Spleen (tissue), 11 donors: Measurements from ENCODE around the gene HLA-F. TPM values are rescaled to one million over a fixed set of nuclear protein-coding genes. Genes with fewer than 3 reads are reported as not detected.

ENCODE experiments used
- DNase-seq: peaks from one replicate; pipeline ENCODE4 v3.0.0-alpha.2; 2020
- H3K27ac ChIP-seq, 8 donors: fragments of 200-600 bp; sonication (generic) in 7 of 8; 1 replicate in 4 of 8; 2 replicates in 4 of 8; pipeline versions ENCODE4 v1.5.0 to v1.8.0; 2016 to 2021; ENCODE audit warnings: inconsistent platforms in 4 of 8, mild to moderate bottlenecking in 4 of 8, moderate library complexity in 1 of 8
- H3K27me3 ChIP-seq, 7 donors: fragments of 200-600 bp; sonication (generic) in 6 of 7; replicated peaks in 1 of 7; 1 replicate in 4 of 7; 2 replicates in 3 of 7; pipeline versions ENCODE4 v1.5.0 to v1.8.0; 2016 to 2021; ENCODE audit warnings: inconsistent platforms in 3 of 7, mild to moderate bottlenecking in 1 of 7
- H3K36me3 ChIP-seq, 6 donors: fragments of 200-600 bp; sonication (generic) in 5 of 6; 1 replicate in 4 of 6; 2 replicates in 2 of 6; pipeline versions ENCODE4 v1.5.0 to v1.8.0; 2016 to 2021; ENCODE audit warnings: inconsistent platforms in 2 of 6
- H3K4me1 ChIP-seq, 6 donors: fragments of 200-600 bp; sonication (generic) in 5 of 6; 1 replicate in 3 of 6; 2 replicates in 3 of 6; pipeline versions ENCODE4 v1.5.0 to v1.8.0; 2016 to 2021; ENCODE audit warnings: inconsistent platforms in 3 of 6
- H3K4me3 ChIP-seq, 8 donors: fragments of 200-600 bp; sonication (generic) in 7 of 8; 1 replicate in 4 of 8; 2 replicates in 4 of 8; pipeline versions ENCODE4 v1.5.0 to v1.8.0; 2016 to 2021; ENCODE audit warnings: inconsistent platforms in 4 of 8, mild to moderate bottlenecking in 4 of 8, moderate library complexity in 2 of 8
- H3K9me3 ChIP-seq, 8 donors: fragments of 200-600 bp; sonication (generic) in 7 of 8; 1 replicate in 4 of 8; 2 replicates in 4 of 8; pipeline versions ENCODE4 v1.5.0 to v1.8.0; 2016 to 2021; ENCODE audit warnings: inconsistent platforms in 4 of 8
- CTCF ChIP-seq, 11 experiments: fragments of 200-600 bp in 7 of 11; fragments of 450-650 bp in 4 of 11; sonication (generic) in 4 of 11; IDR thresholded peaks in 8 of 11; conservative IDR thresholded peaks in 3 of 11; 1 replicate in 7 of 11; 2 replicates in 4 of 11; pipeline versions ENCODE4 v1.4.0 to v1.8.0; 2016 to 2021; ENCODE audit warnings: antibody characterized with exemption in 11 of 11, inconsistent platforms in 4 of 11, mild to moderate bottlenecking in 1 of 11
- POLR2A ChIP-seq, 3 donors: fragments of 450-650 bp; IDR thresholded peaks; one replicate each; pipeline ENCODE4 v1.5.1; 2017; ENCODE audit warnings: antibody characterized with exemption in 3 of 3, mild to moderate bottlenecking in 1 of 3
- POLR2AphosphoS5 ChIP-seq, 3 donors: sonication (generic); formaldehyde crosslinking; IDR thresholded peaks; one replicate each; pipeline ENCODE4 v1.5.1; 2017; ENCODE audit warnings: antibody characterized with exemption in 3 of 3
- WGBS, 5 donors: extraction: QIAGEN DNeasy Blood & Tissue Kit in 3 of 5; methylation state at CpG; one replicate each; pipeline versions ENCODE4 v1.1.5 to v1.1.7; 2013 to 2018; 5-methylcytosine and 5-hydroxymethylcytosine counted together
- intact Hi-C: fragments of 100-400 bp; cut with DNase I; formaldehyde crosslinking; loops from one replicate; pipeline ENCODE4 v1.15.0; 2023; ENCODE audit warnings: low total_unique reads
- polyA plus RNA-seq, 3 donors: library from polyadenylated mRNA; stranded (reverse); fragments of 200-250 nt; gene quantifications; one replicate each; pipeline ENCODE4 v1.2.1, GENCODE V29; 2013
- total RNA-seq, 7 donors: library from RNA; depleted of rRNA in 3 of 7; stranded (reverse); fragments of >200 nt in 3 of 7; fragmentation: NEBNext Ultra II Directional in 4 of 7; extraction: Animal tissue kit (Norgen Biotek cat#: 25700) in 4 of 7; gene quantifications; one replicate each; pipeline versions ENCODE4 v1.1.0 to v1.2.1, GENCODE V29; 2016 to 2021
- donor health status: healthy with polysubstance abuse.
- donor health status: DM: no; HTN: no; CAD: no; lungs with moderate emphysema.
- donor health status: DM: no; HTN: no; CAD: no.
- donor health status: Bipolar disorder and iron deficiency.
- donor health status: healthy.
- donor health status: DM: no; HTN: no; CAD: no.
- donor health status: DM: yes; HTN: yes; CAD: no.

HLA-F gene
- total and polyA plus RNA-seq, 10 donors: 402 to 663 (median 509) TPM

GRCh38 chr6:29741592-29741991, 18.4 kb downstream of the HLA-F start:
- Histone ChIP-seq H3K36me3 (peaks cover 0 to 24% (median 6%) of the 10 kb centered on the region in 6 donors), H3K4me1 (peaks cover 0 to 9% (median 0%) of the 10 kb centered on the region in 6 donors), H3K4me3 (no peak overlapping the region), H3K27ac (no peak overlapping the region), H3K27me3 (no peaks in the 10 kb centered on the region), H3K9me3 (no peaks in the 10 kb centered on the region)
- WGBS, 5 donors: 83 to 100% (median 92%) methylated on average over 4 of the region's 4 CpGs
- TF ChIP-seq CTCF (IDR thresholded peaks at IDR 0.05 in 8 of 11, conservative IDR thresholded peaks at IDR 0.05 in 3 of 11): no peak
- TF ChIP-seq POLR2A (IDR thresholded peaks at IDR 0.05): no peak
- intact Hi-C loops: no loop called here
- no peak for DNase-seq

GRCh38 chr6:29742127-29742526, 18.9 kb downstream of the HLA-F start:
- 69 to 82% (median 77%) methylated on average over 3 to 4 of the region's 4 CpGs for WGBS, 5 donors
- Histone ChIP-seq H3K27ac (no peak overlapping the region), H3K36me3 (peaks cover 0 to 24% (median 6%) of the 10 kb centered on the region in 6 donors), H3K9me3 (no peaks in the 10 kb centered on the region), H3K4me1 (peaks cover 0 to 13% (median 0%) of the 10 kb centered on the region in 6 donors), H3K27me3 (no peaks in the 10 kb centered on the region), H3K4me3 (no peak overlapping the region)
- TF ChIP-seq POLR2AphosphoS5 (IDR thresholded peaks at IDR 0.05) (peak in 1 of 3 donors; percentile 34), CTCF (IDR thresholded peaks at IDR 0.05 in 8 of 11, conservative IDR thresholded peaks at IDR 0.05 in 3 of 11) (no peak), POLR2A (IDR thresholded peaks at IDR 0.05) (no peak)
- intact Hi-C loops: no loop called here
- no peak for DNase-seq

- Histone ChIP-seq H3K4me3 (no peak overlapping the region), H3K27me3 (no peaks in the 10 kb centered on the region), H3K36me3 (peaks cover 0 to 24% (median 6%) of the 10 kb centered on the region in 6 donors), H3K4me1 (peaks cover 0 to 17% (median 6%) of the 10 kb centered on the region in 6 donors), H3K9me3 (no peaks in the 10 kb centered on the region), H3K27ac (no peak overlapping the region)
- DNase-seq: no peak
- WGBS, 5 donors: 43 to 92% (median 60%) methylated on average over 1 of the region's 1 CpG
- intact Hi-C loops: no loop called here
- TF ChIP-seq CTCF (IDR thresholded peaks at IDR 0.05 in 8 of 11, conservative IDR thresholded peaks at IDR 0.05 in 3 of 11) (no peak), POLR2AphosphoS5 (IDR thresholded peaks at IDR 0.05) (no peak)
Observed at GRCh38 chr6:29743025-29743424, 19.8 kb downstream of the HLA-F start.

- peaks cover 0 to 20% (median 10%) of the 10 kb centered on the region in 6 donors for H3K4me1 ChIP-seq
- TF ChIP-seq CTCF (IDR thresholded peaks at IDR 0.05 in 8 of 11, conservative IDR thresholded peaks at IDR 0.05 in 3 of 11) (no peak), POLR2AphosphoS5 (IDR thresholded peaks at IDR 0.05) (no peak), POLR2A (IDR thresholded peaks at IDR 0.05) (no peak)
- H3K27me3 ChIP-seq: no peaks in the 10 kb centered on the region
- no peak overlapping the region for H3K4me3 ChIP-seq
- no peaks in the 10 kb centered on the region for H3K9me3 ChIP-seq
- 85 to 94% (median 89%) methylated on average over 6 of the region's 6 CpGs for WGBS, 5 donors
- DNase-seq: no peak
- peaks cover 0 to 24% (median 6%) of the 10 kb centered on the region in 6 donors for H3K36me3 ChIP-seq
- H3K27ac ChIP-seq: no peak overlapping the region
- intact Hi-C loops: no loop called here
Observed at GRCh38 chr6:29743568-29743967, 20.3 kb downstream of the HLA-F start.
